A673 (cell line): ENCODE data around the gene PPARG.

Source experiments
- CTCF ChIP-seq: fragments of 300-800, 200-600 bp; sonication (generic); conservative IDR thresholded peaks from 2 replicates; pipeline ENCODE4 v1.5.1; 2017; ENCODE audit warnings: low read depth, mild to moderate bottlenecking, antibody characterized with exemption, low read length, moderate library complexity, mixed read lengths
- EZH2 ChIP-seq: fragments of 200-600 bp; sonication (generic); IDR thresholded peaks from 2 replicates; pipeline ENCODE4 v1.6.1; 2017; ENCODE audit warnings: borderline replicate concordance, low read depth, mild to moderate bottlenecking, mixed read lengths, antibody characterized with exemption, low read length; ENCODE audit not compliant: poor library complexity, severe bottlenecking

GRCh38 chr3:12321015-12321414, 32.1 kb downstream of the PPARG start:
- no peak for TF ChIP-seq EZH2
- no peak for TF ChIP-seq CTCF
